Endothelial cell (in vitro differentiated cells): ENCODE data around the gene CC2D1A. TPM values are rescaled to one million over a fixed set of nuclear protein-coding genes. Genes with fewer than 3 reads are reported as not detected.

ENCODE experiments used
- DNase-seq: peaks from one replicate; pipeline ENCODE4 v3.0.0; 2021; ENCODE audit warnings: low spot score
- H3K27ac Mint-ChIP-seq: one replicate; pipeline ENCODE4 v1.8.0; 2021; ENCODE audit warnings: mixed read lengths, inconsistent platforms; ENCODE audit not compliant: unreplicated experiment
- H3K27me3 Mint-ChIP-seq: one replicate; pipeline ENCODE4 v1.8.0; 2021; ENCODE audit warnings: mild to moderate bottlenecking, moderate library complexity, mixed read lengths, inconsistent platforms; ENCODE audit not compliant: unreplicated experiment
- H3K36me3 Mint-ChIP-seq: one replicate; pipeline ENCODE4 v1.8.0; 2021; ENCODE audit warnings: mild to moderate bottlenecking, low read depth, mixed read lengths, inconsistent platforms; ENCODE audit not compliant: unreplicated experiment
- H3K4me1 Mint-ChIP-seq: one replicate; pipeline ENCODE4 v1.8.0; 2021; ENCODE audit warnings: mild to moderate bottlenecking, mixed read lengths, inconsistent platforms; ENCODE audit not compliant: unreplicated experiment
- H3K4me3 Mint-ChIP-seq: one replicate; pipeline ENCODE4 v1.8.0; 2021; ENCODE audit warnings: mild to moderate bottlenecking, mixed read lengths, inconsistent platforms; ENCODE audit not compliant: unreplicated experiment
- H3K9me3 Mint-ChIP-seq: one replicate; pipeline ENCODE4 v1.8.0; 2021; ENCODE audit warnings: mixed read lengths, inconsistent platforms; ENCODE audit not compliant: unreplicated experiment
- CTCF ChIP-seq: fragments of 200-600 bp; sonication (generic); IDR thresholded peaks from one replicate; pipeline ENCODE4 v1.5.0; 2021; ENCODE audit warnings: antibody characterized with exemption; ENCODE audit not compliant: unreplicated experiment
- total RNA-seq: library from RNA; stranded (reverse); fragmentation: NEBNext Ultra II Directional; extraction: Animal tissue kit (Norgen Biotek cat#: 25700); gene quantifications from one replicate; pipeline ENCODE4 v1.2.1, GENCODE V29; 2021; ENCODE audit not compliant: unreplicated experiment

Gene CC2D1A
- total RNA-seq, 1 donor from 2014 or later = 17.1 TPM

- Mint-ChIP-seq H3K27ac (no peak overlapping the region), H3K4me3 (peak overlapping the region; percentile 1), H3K4me1 (peaks cover 13% of the 10 kb centered on the region), H3K36me3 (peaks cover 37% of the 10 kb centered on the region), H3K27me3 (no peaks in the 10 kb centered on the region), H3K9me3 (no peaks in the 10 kb centered on the region)
- TF ChIP-seq CTCF = no peak
- DNase-seq = no peak
These were observed 17.4 kb downstream of the CC2D1A start for GRCh38 chr19:13923194-13923987.

GRCh38 chr19:13926010-13926409 lies 20.0 kb downstream of the CC2D1A start:
- Mint-ChIP-seq H3K36me3 (peaks cover 28% of the 10 kb centered on the region), H3K4me1 (peaks cover 13% of the 10 kb centered on the region), H3K27ac (no peak overlapping the region), H3K27me3 (no peaks in the 10 kb centered on the region), H3K9me3 (no peaks in the 10 kb centered on the region), H3K4me3 (no peak overlapping the region)
- DNase-seq = no peak
- TF ChIP-seq CTCF = no peak

DNA sequence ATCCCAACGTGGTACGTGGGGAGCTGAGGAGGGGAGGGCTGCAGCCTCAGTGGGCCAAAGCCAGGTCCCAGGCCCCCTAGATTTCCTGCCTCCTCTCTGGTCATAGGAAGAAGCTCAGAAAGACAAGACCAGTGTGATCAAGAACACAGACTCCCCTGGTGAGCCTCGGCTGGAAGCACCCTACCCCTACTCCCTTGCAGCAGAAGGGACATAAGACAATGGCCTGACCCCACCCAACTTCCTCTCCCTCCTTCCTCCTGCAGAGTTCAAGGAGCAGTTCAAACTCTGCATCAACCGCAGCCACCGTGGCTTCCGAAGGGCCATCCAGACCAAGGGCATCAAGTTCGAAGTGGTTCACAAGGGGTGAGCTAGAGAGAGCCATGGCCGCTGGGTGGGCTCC lies 20.7 kb downstream of the CC2D1A start:
- Mint-ChIP-seq H3K4me1 (peaks cover 13% of the 10 kb centered on the region), H3K27ac (no peak overlapping the region), H3K4me3 (no peak overlapping the region), H3K36me3 (peaks cover 21% of the 10 kb centered on the region), H3K9me3 (no peaks in the 10 kb centered on the region), H3K27me3 (no peaks in the 10 kb centered on the region)
- DNase-seq = no peak
- TF ChIP-seq CTCF = no peak

DNA sequence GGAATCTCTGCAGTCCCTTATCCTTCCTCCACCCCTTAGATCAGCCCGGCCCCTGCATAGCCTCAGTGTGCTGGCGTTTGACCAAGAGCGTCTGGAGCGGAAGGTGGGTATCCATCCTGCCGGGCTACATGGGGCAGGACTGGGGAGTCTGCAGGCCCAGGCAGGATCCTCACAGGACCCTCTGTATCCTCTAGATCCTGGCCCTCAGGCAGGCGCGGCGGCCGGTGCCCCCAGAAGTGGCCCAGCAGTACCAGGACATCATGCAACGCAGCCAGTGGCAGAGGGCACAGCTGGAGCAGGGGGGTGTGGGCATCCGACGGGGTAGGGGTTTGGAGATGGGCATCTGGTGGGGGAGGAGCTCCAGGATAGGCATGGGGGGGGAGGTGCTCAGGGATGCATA lies 23.3 kb downstream of the CC2D1A start:
- peaks cover 12% of the 10 kb centered on the region for H3K36me3 Mint-ChIP-seq
- H3K27ac Mint-ChIP-seq = no peak overlapping the region
- H3K4me3 Mint-ChIP-seq = no peak overlapping the region
- H3K27me3 Mint-ChIP-seq = peaks cover 5% of the 10 kb centered on the region
- TF ChIP-seq CTCF = no peak
- peaks cover 13% of the 10 kb centered on the region for H3K4me1 Mint-ChIP-seq
- no peak for DNase-seq
- H3K9me3 Mint-ChIP-seq = no peaks in the 10 kb centered on the region

DNA sequence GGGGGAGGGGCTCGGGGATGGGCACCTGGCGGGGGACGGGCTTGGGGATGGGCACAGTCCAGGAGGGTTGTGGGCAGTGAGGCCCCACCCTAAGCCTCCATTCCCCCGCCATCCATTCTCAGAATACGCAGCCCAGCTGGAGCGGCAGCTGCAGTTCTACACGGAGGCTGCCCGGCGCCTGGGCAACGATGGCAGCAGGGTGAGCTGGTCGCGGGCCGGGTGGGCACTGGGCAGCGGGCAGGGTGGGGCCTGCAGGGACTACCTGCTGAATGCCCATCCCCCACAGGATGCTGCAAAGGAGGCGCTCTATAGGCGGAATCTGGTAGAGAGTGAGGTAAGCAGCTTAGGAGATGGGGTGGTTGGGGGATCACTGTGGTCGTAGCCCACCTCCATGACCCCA lies 24.0 kb downstream of the CC2D1A start:
- Mint-ChIP-seq H3K4me1 (peaks cover 13% of the 10 kb centered on the region), H3K4me3 (no peak overlapping the region), H3K9me3 (no peaks in the 10 kb centered on the region), H3K27me3 (peaks cover 9% of the 10 kb centered on the region), H3K27ac (no peak overlapping the region), H3K36me3 (peaks cover 9% of the 10 kb centered on the region)
- no peak for DNase-seq
- TF ChIP-seq CTCF = no peak
